B cell (primary cell): Measurements from ENCODE around the gene MCRS1. TPM values are rescaled to one million over a fixed set of nuclear protein-coding genes. Genes with fewer than 3 reads are reported as not detected.

ENCODE experiments used
- ATAC-seq: fragments of 200-7000 bp; cut with Tn5 transposase; one replicate; pipeline ENCODE4 v1.10.0; 2021; ENCODE audit warnings: low read depth, mild to moderate bottlenecking, moderate number of reproducible peaks, moderate library complexity
- CTCF ChIA-PET: fragments of 350-600 bp; sonication (Branson Sonifier 250); formaldehyde crosslinking; loops from one replicate; lab custom pipeline; 2021; ENCODE audit warnings: antibody characterized with exemption, inconsistent platforms; lab: Charles Lee
- POLR2A ChIA-PET: fragments of 350-600 bp; sonication (Branson Sonifier 250); formaldehyde crosslinking; loops from one replicate; lab custom pipeline; 2021; ENCODE audit warnings: antibody characterized with exemption; lab: Charles Lee
- DNase-seq: peaks from one replicate; pipeline ENCODE4 v3.0.0; 2013
- H2AFZ ChIP-seq: 2 replicates; pipeline ENCODE4 v1.6.1; 2012; ENCODE audit warnings: mild to moderate bottlenecking, low read depth, low read length; ENCODE audit not compliant: insufficient read depth, poor library complexity, severe bottlenecking
- H3K27ac ChIP-seq, 2 donors: 1 replicate in 1 of 2; 2 replicates in 1 of 2; pipeline ENCODE4 v1.5.1; 2012 to 2013; ENCODE audit warnings: low read length in 2 of 2, mild to moderate bottlenecking in 2 of 2, moderate library complexity in 1 of 2
- H3K27me3 ChIP-seq, 4 experiments: fragments of 200-600 bp in 1 of 4; sonication (generic) in 1 of 4; replicated peaks in 1 of 4; 1 replicate in 2 of 4; 2 replicates in 2 of 4; pipeline versions ENCODE4 v1.6.1 to v1.7.0; 2013 to 2016; ENCODE audit warnings: low read length in 3 of 4, mild to moderate bottlenecking in 2 of 4, mixed read lengths in 1 of 4, moderate library complexity in 1 of 4; ENCODE audit not compliant: insufficient read depth in 4 of 4, control insufficient read depth in 3 of 4; ENCODE audit errors: control extremely low read depth in 1 of 4
- H3K36me3 ChIP-seq, 2 experiments: replicated peaks in 1 of 2; 1 replicate in 1 of 2; 2 replicates in 1 of 2; pipeline versions ENCODE4 v1.6.1 to v1.7.1; 2013; ENCODE audit warnings: low read length in 1 of 2; ENCODE audit not compliant: insufficient read depth in 2 of 2, control insufficient read depth in 1 of 2; ENCODE audit errors: control extremely low read depth in 1 of 2, extremely low read depth in 1 of 2
- H3K4me1 ChIP-seq, 2 donors: fragments of 200-600 bp in 1 of 2; sonication (generic) in 1 of 2; 1 replicate in 1 of 2; 2 replicates in 1 of 2; pipeline versions ENCODE4 v1.5.1 to v1.6.1; 2013 to 2017; ENCODE audit warnings: low read length in 2 of 2; ENCODE audit not compliant: control insufficient read depth in 2 of 2, insufficient read depth in 2 of 2
- H3K4me2 ChIP-seq: replicated peaks from 2 replicates; pipeline ENCODE3; 2012; ENCODE audit warnings: mild to moderate bottlenecking, low read depth, low read length; ENCODE audit not compliant: poor library complexity, severe bottlenecking
- H3K4me3 ChIP-seq, 5 experiments: fragments of 200-600 bp in 1 of 5; sonication (generic) in 1 of 5; 1 replicate in 3 of 5; 2 replicates in 2 of 5; pipeline versions ENCODE4 v1.5.1 to v1.7.0; 2011 to 2016; ENCODE audit warnings: low read length in 4 of 5, mild to moderate bottlenecking in 4 of 5, low read depth in 2 of 5, control low read depth in 1 of 5, moderate library complexity in 1 of 5; ENCODE audit not compliant: insufficient read depth in 1 of 5; ENCODE audit errors: control extremely low read depth in 1 of 5, extremely low read depth in 1 of 5
- H3K79me2 ChIP-seq: fragments of 200-600 bp; sonication (generic); one replicate; pipeline ENCODE4 v1.6.0; 2016; ENCODE audit warnings: low read length; ENCODE audit not compliant: control insufficient read depth, insufficient read depth
- H3K9ac ChIP-seq: fragments of 200-600 bp; sonication (generic); 2 replicates; pipeline ENCODE4 v1.6.1; 2017; ENCODE audit warnings: mild to moderate bottlenecking, low read length, moderate library complexity
- H3K9me3 ChIP-seq, 3 donors: one replicate each; pipeline versions ENCODE4 v1.6.1 to v1.7.1; 2013; ENCODE audit warnings: low read length in 2 of 3; ENCODE audit not compliant: control insufficient read depth in 2 of 3, insufficient read depth in 1 of 3; ENCODE audit errors: control extremely low read depth in 1 of 3
- H4K20me1 ChIP-seq: 2 replicates; pipeline ENCODE4 v1.6.0; 2012; ENCODE audit warnings: mild to moderate bottlenecking, low read length; ENCODE audit not compliant: insufficient read depth, control insufficient read depth, poor library complexity, severe bottlenecking
- H3K27ac Mint-ChIP-seq: one replicate; pipeline ENCODE4 v1.8.0; 2021; ENCODE audit warnings: mixed read lengths
- H3K27me3 Mint-ChIP-seq: one replicate; pipeline ENCODE4 v1.8.0; 2021; ENCODE audit warnings: mixed read lengths
- H3K4me1 Mint-ChIP-seq: one replicate; pipeline ENCODE4 v1.8.0; 2021; ENCODE audit warnings: mixed read lengths
- H3K4me3 Mint-ChIP-seq: one replicate; pipeline ENCODE4 v1.8.0; 2021; ENCODE audit warnings: mixed read lengths
- H3K9me3 Mint-ChIP-seq: one replicate; pipeline ENCODE4 v1.8.0; 2022; ENCODE audit warnings: mixed read lengths; ENCODE audit not compliant: insufficient read depth
- CTCF ChIP-seq: fragments of 200-600 bp; IDR thresholded peaks from one replicate; pipeline ENCODE4 v1.8.0; 2022; ENCODE audit warnings: antibody characterized with exemption, mild to moderate bottlenecking
- EZH2 ChIP-seq: IDR thresholded peaks from 2 replicates; pipeline ENCODE4 v1.6.1; 2012; ENCODE audit warnings: borderline replicate concordance, low read depth, mild to moderate bottlenecking, moderate library complexity, low read length; ENCODE audit not compliant: insufficient read depth, poor library complexity, severe bottlenecking
- WGBS: methylation state at CpG from one replicate; pipeline ENCODE4 v1.1.5; 2013; ENCODE audit warnings: missing lambda C conversion rate; ENCODE audit not compliant: insufficient coverage; 5-methylcytosine and 5-hydroxymethylcytosine counted together
- intact Hi-C: fragments of 100-400 bp; cut with micrococcal nuclease; formaldehyde crosslinking; loops from one replicate; pipeline ENCODE4 v1.10.0; 2022
- polyA plus RNA-seq: library from polyadenylated mRNA; depleted of rRNA; stranded (reverse); fragments of >200 nt; gene quantifications from 2 replicates; pipeline ENCODE4 v1.2.3, GENCODE V29; 2012
- total RNA-seq, 2 donors: library from RNA; stranded (reverse); fragments of 120-200 nt in 1 of 2; gene quantifications; 1 replicate in 1 of 2; 2 replicates in 1 of 2; pipeline versions ENCODE4 v1.2.3 to v1.2.4, GENCODE V29; 2013 to 2022

The MCRS1 gene
- total and polyA plus RNA-seq, 2 donors (not counting 1 experiment from before 2014, with no cell fraction given) = 81.1 to 107 TPM

- H3K36me3 ChIP-seq = peaks cover 0 to 5% of the 10 kb centered on the region in 2 experiments
- 92% methylated on average over 9 of the region's 13 CpGs for WGBS
- H2AFZ ChIP-seq = no peak overlapping the region
- H3K9me3 Mint-ChIP-seq = no peaks in the 10 kb centered on the region
- no peak overlapping the region for H3K27ac ChIP-seq
- ChIA-PET CTCF (interaction anchor here (0.6 to 3.0 kb wide), 4 partner anchors 9 to 290 kb away, joined by 3 to 14 read pairs (median 4); no protein-coding TSS in a partner anchor), POLR2A (interaction anchor here (0.7 kb wide), 2 partner anchors 190 to 236 kb away, joined by 6 read pairs; no protein-coding TSS in a partner anchor)
- intact Hi-C loops = no loop called here
- peaks cover 5% of the 10 kb centered on the region for H3K4me1 Mint-ChIP-seq
- no peak overlapping the region for H3K27ac Mint-ChIP-seq
- no peaks in the 10 kb centered on the region for H3K4me1 ChIP-seq
- H3K27me3 Mint-ChIP-seq = no peaks in the 10 kb centered on the region
- no peak overlapping the region for H3K4me3 Mint-ChIP-seq
- ATAC-seq (no peak), DNase-seq (no peak)
- H3K9me3 ChIP-seq = no peaks in the 10 kb centered on the region
- no peak overlapping the region for H3K4me3 ChIP-seq
- no peak for TF ChIP-seq EZH2
- TF ChIP-seq CTCF = no peak
- peaks cover 15% of the 10 kb centered on the region for H4K20me1 ChIP-seq
- H3K4me2 ChIP-seq = no peak overlapping the region
- peaks cover 8% of the 10 kb centered on the region for H3K79me2 ChIP-seq
- H3K27me3 ChIP-seq = no peaks in the 10 kb centered on the region
- no peak overlapping the region for H3K9ac ChIP-seq
Measured at GRCh38 chr12:49578471-49579112, 10.7 kb upstream of the MCRS1 start.

DNA sequence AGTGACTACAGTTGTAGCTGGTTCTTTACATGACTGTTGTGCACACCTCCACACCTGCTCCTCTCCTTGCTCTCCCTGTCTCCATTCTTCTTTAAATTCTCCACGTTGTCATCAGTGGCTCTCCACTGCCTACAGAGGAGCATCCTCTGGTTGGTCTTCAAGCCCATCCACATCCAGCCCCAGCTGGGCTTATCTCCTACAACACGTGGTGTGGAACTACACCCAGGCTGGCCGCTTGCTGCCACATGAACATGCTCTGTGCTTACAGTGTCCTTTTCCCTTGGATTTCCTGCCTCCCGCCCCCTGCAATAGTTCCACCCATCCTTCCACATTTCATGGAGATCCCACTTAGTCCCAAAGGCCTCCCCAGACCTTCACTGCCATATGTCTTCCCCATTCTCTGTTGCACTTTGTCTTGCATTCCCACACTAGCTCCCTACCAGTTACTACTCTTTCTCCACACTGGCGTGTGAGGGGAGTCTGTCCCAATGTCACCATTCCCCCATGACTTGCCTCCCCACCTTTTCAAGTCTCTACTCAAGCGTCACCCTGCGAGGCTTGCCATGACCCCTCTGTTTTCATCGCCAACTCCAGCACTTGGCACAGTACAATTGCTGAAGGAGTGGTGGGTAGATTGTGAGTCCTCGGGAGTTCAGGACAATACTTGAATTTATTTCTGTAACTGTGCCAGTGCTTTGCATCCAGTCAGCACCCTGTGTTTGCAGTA is 9.8 kb upstream of the MCRS1 start:
- WGBS = 97% methylated on average over 6 of the region's 9 CpGs
- POLR2A ChIA-PET = no interaction called here
- peaks cover 13% of the 10 kb centered on the region for H3K79me2 ChIP-seq
- no peaks in the 10 kb centered on the region for H3K4me1 ChIP-seq
- H3K9ac ChIP-seq = no peak overlapping the region
- H3K36me3 ChIP-seq = peaks cover 0 to 6% of the 10 kb centered on the region in 2 experiments
- H3K27ac Mint-ChIP-seq = no peak overlapping the region
- CTCF ChIA-PET = interaction anchor here (1.0 to 1.3 kb wide), 2 partner anchors 64 to 219 kb away, joined by 4 read pairs; no protein-coding TSS in a partner anchor
- H2AFZ ChIP-seq = no peak overlapping the region
- H3K27me3 Mint-ChIP-seq = no peaks in the 10 kb centered on the region
- peaks cover 5% of the 10 kb centered on the region for H3K4me1 Mint-ChIP-seq
- H3K27ac ChIP-seq = no peak overlapping the region
- peaks cover 15% of the 10 kb centered on the region for H4K20me1 ChIP-seq
- no peak overlapping the region for H3K4me3 Mint-ChIP-seq
- H3K4me2 ChIP-seq = no peak overlapping the region
- intact Hi-C loops = no loop called here
- no peaks in the 10 kb centered on the region for H3K27me3 ChIP-seq
- no peaks in the 10 kb centered on the region for H3K9me3 ChIP-seq
- DNase-seq = no peak
- TF ChIP-seq CTCF (no peak), EZH2 (no peak)
- no peak overlapping the region for H3K4me3 ChIP-seq
- no peak for ATAC-seq
- no peaks in the 10 kb centered on the region for H3K9me3 Mint-ChIP-seq
